ENCODE data around the gene CCDC112. TPM values are rescaled to one million over a fixed set of nuclear protein-coding genes. Genes with fewer than 3 reads are reported as not detected.

Gene CCDC112
- total and polyA plus RNA-seq, 12 donors = 1.6 to 10.1 (median 4.5) TPM

DNA sequence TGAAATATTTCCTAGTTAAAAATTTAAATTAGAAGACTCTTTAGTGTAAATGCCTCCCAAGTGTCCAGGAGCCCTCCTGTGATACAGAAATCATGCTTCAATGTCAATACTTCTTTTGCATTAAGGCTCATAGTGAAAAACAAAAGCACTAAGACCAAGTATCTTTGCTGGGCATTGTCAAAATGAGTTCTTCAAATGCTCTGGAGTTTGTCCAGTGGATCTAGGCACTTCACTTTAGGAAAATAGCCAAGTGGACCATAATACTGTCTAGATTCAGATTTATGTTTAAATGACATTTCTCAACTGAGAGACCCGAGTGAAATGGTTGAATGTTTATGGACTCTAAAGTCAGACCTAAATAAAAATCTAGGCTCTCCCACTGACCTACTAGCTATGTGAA, 21.3 kb upstream of the CCDC112 start:
- intact Hi-C loops (cut with DNase I) = loop anchor here in 1 of 2 donors (10.0 kb wide), 1 partner anchor 507 kb away; no protein-coding TSS in a partner anchor
- 29 to 72% (median 47%) methylated on average over 1 of the region's 1 CpG for WGBS, 4 donors
- Histone ChIP-seq H3K9me3 (replicated peaks in 1 of 3) (no peaks in the 10 kb centered on the region), H3K36me3 (replicated peaks in 1 of 2) (no peaks in the 10 kb centered on the region), H3K4me1 (replicated peaks in 1 of 2) (no peaks in the 10 kb centered on the region), H3K27me3 (no peaks in the 10 kb centered on the region), H3K27ac (no peak overlapping the region), H3K4me3 (no peak overlapping the region)
- TF ChIP-seq, protein P1, sequence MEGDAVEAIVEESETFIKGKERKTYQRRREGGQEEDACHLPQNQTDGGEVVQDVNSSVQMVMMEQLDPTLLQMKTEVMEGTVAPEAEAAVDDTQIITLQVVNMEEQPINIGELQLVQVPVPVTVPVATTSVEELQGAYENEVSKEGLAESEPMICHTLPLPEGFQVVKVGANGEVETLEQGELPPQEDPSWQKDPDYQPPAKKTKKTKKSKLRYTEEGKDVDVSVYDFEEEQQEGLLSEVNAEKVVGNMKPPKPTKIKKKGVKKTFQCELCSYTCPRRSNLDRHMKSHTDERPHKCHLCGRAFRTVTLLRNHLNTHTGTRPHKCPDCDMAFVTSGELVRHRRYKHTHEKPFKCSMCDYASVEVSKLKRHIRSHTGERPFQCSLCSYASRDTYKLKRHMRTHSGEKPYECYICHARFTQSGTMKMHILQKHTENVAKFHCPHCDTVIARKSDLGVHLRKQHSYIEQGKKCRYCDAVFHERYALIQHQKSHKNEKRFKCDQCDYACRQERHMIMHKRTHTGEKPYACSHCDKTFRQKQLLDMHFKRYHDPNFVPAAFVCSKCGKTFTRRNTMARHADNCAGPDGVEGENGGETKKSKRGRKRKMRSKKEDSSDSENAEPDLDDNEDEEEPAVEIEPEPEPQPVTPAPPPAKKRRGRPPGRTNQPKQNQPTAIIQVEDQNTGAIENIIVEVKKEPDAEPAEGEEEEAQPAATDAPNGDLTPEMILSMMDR (IDR thresholded peaks at IDR 0.05) = no peak
- TF ChIP-seq POLR2A (IDR thresholded peaks at IDR 0.05) = no peak
- no peak for DNase-seq

DNA sequence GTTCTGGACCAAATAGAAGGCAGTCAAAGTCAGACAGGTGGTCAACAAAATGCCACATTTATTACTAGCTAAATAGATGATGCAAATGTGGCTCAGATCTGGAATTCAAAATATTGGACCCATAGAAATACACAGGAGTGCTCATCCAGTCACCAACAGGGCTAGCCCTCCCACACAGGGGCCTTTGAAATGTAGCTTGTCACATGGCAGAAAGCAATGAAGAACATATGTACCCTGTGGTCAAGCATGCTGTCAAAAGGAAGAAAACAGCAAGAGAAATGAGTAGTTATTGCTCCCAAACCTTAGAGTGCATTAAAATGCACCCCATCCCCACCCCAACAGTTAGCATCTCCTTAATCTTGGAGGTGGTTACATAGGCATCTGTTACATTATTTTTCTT, 20.9 kb upstream of the CCDC112 start:
- H3K36me3 ChIP-seq (replicated peaks in 1 of 2) = no peaks in the 10 kb centered on the region
- no peak for DNase-seq

DNA sequence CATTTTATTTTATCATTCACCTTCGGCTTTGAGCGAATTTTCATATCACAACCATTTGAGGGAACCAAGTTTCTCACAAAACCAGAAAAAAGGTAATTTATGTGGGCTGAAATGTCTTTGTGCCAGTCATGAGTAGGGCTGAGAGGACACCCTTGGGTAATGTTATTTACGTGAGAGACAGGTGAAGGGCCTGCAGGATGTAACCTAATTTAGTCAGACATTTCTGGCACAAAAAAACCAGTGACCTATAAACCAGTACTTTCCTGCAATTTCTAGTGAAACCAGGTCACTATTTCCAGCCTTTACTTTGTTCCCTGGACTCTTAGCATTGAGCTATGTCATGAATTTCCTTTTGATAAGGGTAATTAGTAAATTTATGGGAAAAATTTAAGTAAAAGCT, 17.2 kb upstream of the CCDC112 start:
- H3K4me3 ChIP-seq = no peak overlapping the region
- WGBS, 4 donors = 87 to 92% (median 89%) methylated on average over 3 of the region's 3 CpGs

More for the DNA sequence above, 20.9 kb upstream of the CCDC112 start:
- Histone ChIP-seq H3K9me3 (replicated peaks in 1 of 3) (no peaks in the 10 kb centered on the region), H3K27ac (no peak overlapping the region), H3K4me3 (no peak overlapping the region), H3K27me3 (no peaks in the 10 kb centered on the region), H3K4me1 (replicated peaks in 1 of 2) (no peaks in the 10 kb centered on the region)
- TF ChIP-seq, protein P1 (IDR thresholded peaks at IDR 0.05) = no peak
- no peak for TF ChIP-seq POLR2A (IDR thresholded peaks at IDR 0.05)
- intact Hi-C loops (cut with DNase I) = loop anchor here in 1 of 2 donors (10.0 kb wide), 1 partner anchor 507 kb away; no protein-coding TSS in a partner anchor

DNA sequence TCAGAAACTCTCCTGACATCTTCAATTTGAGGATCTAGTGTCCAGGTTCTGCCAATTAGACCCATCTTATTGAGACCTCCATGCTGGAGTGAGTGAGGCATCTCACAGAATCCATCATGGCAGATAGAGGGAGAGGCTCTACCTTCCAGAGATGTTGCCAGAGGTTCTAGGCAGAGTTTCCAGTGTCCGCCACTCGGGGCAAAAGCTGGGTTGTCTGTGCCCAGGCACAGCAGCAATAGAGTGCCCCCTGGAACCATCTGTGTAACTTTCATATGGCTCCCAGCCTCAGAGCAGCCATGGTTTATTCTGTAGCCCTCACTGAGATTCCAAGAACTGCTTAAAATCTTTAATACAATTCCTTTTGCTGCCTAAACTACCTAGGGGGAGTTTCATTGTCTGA, 16.6 kb upstream of the CCDC112 start:
- no peak overlapping the region for H3K27ac ChIP-seq
- H3K4me3 ChIP-seq = no peak overlapping the region
- no peaks in the 10 kb centered on the region for H3K36me3 ChIP-seq (replicated peaks in 1 of 2)
- TF ChIP-seq, protein P1 (IDR thresholded peaks at IDR 0.05) = no peak
- no peak for TF ChIP-seq POLR2A (IDR thresholded peaks at IDR 0.05)
- intact Hi-C loops (cut with DNase I) = loop anchor here (2.0 to 10.0 kb wide), 3 partner anchors 264 to 512 kb away; no protein-coding TSS in a partner anchor
- no peak for DNase-seq
- WGBS, 4 donors = 76 to 95% (median 86%) methylated on average over 2 of the region's 2 CpGs
- H3K27me3 ChIP-seq = no peaks in the 10 kb centered on the region
- no peaks in the 10 kb centered on the region for H3K9me3 ChIP-seq (replicated peaks in 1 of 3)
- no peaks in the 10 kb centered on the region for H3K4me1 ChIP-seq (replicated peaks in 1 of 2)

More for the DNA sequence above, 17.2 kb upstream of the CCDC112 start:
- no peak for TF ChIP-seq POLR2A (IDR thresholded peaks at IDR 0.05)
- TF ChIP-seq, protein P1 (IDR thresholded peaks at IDR 0.05) = no peak
- DNase-seq = no peak
- no peaks in the 10 kb centered on the region for H3K27me3 ChIP-seq
- H3K4me1 ChIP-seq (replicated peaks in 1 of 2) = no peaks in the 10 kb centered on the region
- H3K36me3 ChIP-seq (replicated peaks in 1 of 2) = no peaks in the 10 kb centered on the region
- no peak overlapping the region for H3K27ac ChIP-seq
- intact Hi-C loops (cut with DNase I) = loop anchor here (2.0 to 10.0 kb wide), 3 partner anchors 264 to 511 kb away; no protein-coding TSS in a partner anchor
- H3K9me3 ChIP-seq (replicated peaks in 1 of 3) = no peaks in the 10 kb centered on the region

Data from adrenal gland (tissue), 12 donors.